ELR (cell line): ENCODE data around the gene CHM.
"Not testable (repeated sequence)": the region's sequence is repeated elsewhere in the genome, so short reads cannot be mapped to it uniquely, and the experiment has no call there.

Experiments
- DNase-seq: peaks from one replicate; pipeline ENCODE4 v3.0.0-alpha.2; 2015; ENCODE audit warnings: low read depth

CHM gene, protein sequence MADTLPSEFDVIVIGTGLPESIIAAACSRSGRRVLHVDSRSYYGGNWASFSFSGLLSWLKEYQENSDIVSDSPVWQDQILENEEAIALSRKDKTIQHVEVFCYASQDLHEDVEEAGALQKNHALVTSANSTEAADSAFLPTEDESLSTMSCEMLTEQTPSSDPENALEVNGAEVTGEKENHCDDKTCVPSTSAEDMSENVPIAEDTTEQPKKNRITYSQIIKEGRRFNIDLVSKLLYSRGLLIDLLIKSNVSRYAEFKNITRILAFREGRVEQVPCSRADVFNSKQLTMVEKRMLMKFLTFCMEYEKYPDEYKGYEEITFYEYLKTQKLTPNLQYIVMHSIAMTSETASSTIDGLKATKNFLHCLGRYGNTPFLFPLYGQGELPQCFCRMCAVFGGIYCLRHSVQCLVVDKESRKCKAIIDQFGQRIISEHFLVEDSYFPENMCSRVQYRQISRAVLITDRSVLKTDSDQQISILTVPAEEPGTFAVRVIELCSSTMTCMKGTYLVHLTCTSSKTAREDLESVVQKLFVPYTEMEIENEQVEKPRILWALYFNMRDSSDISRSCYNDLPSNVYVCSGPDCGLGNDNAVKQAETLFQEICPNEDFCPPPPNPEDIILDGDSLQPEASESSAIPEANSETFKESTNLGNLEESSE

DNA sequence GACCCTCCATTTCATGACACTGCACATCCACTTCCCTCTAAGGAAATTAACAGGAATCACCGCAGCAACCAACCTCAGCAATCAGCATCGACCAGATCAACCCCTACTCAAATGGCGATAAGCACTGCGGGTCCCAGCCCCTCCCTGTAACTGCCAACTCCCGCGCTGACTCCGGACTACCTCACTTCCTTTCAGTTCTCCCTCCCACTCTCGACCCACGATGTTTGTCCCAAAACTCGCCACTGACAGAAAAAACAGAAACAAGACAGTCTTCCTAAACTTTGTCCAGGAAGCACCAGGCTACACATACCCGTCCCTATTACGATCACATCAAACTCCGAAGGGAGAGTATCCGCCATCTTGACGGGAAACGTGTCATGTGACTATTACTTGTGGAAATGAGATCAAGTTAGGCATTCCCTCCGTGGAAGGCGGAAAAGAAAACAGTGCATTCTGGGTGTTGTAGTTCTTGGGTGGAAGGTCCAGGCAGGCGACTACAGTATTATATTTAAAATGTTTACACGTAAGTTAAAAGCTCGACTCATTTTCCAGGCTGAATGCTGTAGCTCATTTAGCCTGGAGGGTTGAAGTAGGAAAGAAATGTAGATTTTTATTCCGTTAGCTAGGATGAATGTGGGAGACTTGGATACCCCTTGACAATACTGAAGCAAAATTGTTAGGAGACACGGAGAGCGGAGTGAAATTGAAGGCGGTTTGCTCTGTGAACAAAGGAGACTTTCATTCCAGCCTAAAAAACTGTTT, at the start of gene CHM:
Gene CHM, minus strand, starts transcription at position 385 of the 762 bp plus-strand sequence. Its CDS starts 26 bp downstream, at position 359.
- DNase-seq = peak; percentile 83

DNA sequence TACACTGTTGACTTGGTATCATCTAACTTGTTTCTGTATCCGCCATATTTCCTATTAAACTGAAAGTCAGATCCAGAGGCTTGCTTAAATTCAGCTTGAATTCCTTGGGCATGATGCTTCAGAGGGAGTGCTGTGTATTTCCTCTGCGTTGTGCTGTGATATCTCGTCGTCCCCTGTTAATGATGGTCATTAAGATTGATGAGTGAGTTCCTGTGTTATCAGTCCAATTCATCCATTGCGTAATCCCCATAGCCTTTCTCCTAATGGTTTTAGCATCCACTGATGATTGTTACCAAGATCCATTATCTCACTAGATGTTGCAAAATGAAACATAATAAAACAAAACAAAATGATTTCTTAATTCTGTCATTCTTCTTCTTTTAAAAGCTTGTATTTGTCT, 31.3 kb upstream of the CHM start:
- DNase-seq = no peak

DNA sequence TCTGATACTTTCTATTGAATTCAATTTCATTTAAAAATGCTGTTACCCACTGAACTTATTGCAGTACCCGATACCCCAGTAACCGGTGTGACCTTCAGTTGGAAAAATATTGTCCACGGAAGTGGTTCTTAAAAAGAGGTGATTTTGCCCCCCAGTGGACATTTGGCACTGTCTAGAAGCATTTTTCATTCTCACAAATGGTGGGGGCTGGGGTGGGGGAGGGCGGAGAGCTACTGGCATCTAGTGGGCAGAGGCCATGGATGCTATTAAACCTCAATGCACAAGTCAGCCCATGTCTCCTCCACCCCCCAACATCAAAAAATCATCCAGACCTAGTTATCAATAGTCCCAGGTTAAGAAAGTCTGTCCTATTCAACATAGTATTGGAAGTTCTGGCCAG, 19.6 kb upstream of the CHM start:
- DNase-seq = peak; percentile 29

DNA sequence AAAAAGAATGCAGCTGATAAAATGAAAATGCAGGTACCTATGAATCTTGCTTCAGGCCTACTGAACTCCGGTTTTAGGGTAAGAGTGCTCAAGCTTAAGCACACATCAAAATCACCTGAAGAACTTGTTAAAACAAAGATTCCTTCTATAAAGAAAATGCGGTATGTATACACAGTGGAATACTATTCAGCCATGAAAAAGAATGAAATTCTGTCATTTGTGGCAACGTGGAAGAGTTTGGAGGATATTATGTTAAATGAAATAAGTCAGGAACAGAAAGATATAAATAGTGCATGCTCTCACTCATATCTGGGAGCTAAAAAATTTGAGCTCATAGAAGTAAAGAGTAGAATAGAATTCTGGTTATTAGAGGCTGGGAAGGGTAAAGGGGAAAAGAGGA, 14.0 kb upstream of the CHM start:
- no peak for DNase-seq

DNA sequence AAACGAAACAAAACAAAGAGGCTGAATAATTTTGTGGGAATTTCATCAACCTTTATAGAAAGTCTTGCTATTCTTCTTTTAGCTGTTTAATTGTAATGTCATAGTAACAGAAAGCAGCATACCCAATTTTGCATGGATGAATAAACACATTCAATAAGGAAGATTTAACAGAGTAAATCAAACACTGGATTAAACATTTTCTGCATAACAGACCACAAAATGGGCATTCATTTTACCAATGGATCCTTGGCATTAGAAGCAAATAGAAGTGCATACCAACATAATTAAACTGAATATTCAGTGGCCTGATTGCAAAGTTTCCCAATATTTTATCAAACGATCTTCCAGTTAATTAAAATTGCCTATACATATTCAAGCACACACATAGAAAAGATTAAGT, 4.4 kb upstream of the CHM start:
- no peak for DNase-seq

DNA sequence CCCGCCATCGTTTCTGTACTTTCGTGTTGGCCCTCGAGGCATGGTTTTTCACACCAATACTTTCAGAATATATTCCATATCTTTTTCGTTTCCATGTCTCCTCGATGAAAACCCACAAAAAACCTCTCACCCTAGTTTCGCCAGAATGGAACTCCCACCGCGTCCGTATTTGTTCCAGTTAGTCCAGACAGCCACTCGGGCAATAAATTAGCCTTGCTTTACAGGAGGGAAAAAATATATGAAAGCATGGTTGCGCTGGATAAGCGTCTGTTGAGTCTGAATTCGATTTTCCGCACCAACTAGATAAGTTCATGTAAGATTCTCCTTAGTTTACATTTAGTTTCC, 550 bp upstream of the CHM start:
- DNase-seq = peak; percentile 2

DNA sequence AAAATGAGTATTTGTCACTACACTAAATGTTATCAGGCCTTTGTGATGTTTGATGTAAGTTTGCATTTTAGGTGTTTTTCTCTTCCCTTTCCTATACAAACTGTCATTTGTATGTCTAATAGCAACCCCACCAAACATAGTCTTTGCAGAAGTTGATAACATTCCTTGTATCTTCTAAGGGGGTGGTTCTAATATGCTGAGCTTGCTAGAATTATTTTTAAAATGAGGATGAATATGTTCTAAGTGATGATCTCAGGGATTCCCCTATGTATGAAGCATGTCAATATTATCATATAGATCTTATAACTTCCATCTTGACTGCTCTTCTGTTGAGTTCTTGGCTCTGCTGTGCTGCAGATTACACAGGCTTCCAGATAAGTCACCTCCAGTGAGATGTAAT, 3.1 kb downstream of the CHM start:
- no peak for DNase-seq

DNA sequence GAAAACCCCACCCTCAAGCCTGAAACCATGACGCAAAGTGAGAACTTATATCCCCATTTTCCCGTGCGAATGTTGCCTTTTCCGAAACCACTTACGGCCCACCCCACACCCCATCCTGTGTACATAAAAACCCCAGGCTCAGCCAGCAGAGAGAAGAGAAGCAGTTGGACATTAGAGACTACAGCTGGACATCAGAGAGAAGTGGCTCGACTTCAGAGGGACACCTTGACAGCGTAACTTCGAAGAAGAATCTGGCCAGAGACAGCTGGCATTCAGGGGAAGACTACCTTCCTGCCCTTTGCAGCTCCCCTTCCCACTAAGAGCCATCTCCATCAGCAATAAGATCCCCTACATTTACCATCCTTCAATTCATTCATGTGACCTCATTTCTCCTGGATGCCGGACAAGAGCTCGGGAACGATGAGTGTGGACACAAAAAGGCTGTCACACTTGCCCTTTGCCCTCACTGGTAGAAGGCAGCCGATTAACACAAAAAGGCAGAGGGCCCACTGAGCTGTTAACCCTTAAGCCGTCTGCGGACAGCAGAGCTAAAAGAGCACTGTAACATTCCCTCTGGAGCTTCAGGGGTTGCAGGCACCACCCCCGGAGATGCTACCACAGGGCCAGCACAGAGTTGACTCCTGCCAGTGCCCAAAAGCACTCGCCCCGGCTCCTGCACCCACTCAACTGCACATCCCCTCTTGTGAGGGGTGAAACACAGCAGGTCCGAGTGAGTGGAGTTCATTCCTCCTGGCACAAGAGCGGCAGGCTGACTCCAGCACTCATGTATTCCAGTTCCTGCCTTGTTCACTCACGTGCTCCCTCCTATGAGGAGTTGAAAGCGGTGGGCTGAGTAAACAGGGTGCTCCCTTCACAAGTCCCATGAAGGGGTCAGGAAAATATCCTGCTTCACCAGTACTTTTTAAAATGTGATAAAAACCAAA, 7.5 kb downstream of the CHM start:
- no peak for DNase-seq

DNA sequence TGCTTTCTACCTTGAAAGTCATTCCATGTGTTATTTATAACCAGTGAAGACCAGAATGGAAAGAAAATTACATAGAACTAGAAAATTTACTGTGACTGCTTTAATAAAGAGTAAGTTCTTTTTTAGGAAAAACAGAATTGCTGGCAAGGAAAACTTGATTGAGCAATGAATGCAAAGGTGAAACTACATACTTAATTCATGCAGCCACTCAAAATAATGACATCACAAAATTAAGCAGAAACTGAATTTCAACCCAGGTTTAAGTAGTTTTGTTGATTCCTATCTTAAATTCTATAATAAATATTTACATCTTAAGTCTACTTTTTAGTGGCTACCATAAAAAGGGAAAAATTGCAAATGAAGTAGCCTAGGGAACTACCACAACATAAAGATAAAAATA, 14.0 kb downstream of the CHM start:
- no peak for DNase-seq

DNA sequence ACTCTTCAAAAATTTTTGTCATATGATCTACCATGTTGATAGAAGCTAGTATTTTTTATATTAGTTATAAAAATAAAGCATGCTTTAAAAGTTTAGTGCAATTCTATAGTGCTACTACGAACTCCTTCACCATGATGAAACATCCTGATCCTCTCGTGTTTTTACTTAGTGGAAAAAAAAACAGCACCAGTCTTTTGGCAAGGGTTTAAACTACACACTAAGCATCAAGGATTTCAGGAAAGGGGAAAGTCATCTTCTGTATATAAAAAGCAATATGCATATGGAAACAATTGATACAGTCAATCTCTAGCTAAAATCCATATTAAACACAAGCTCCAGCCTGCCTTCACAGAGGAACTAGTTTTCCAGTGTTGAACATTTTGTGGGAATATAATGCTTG, 18.7 kb downstream of the CHM start:
- DNase-seq = no peak

DNA sequence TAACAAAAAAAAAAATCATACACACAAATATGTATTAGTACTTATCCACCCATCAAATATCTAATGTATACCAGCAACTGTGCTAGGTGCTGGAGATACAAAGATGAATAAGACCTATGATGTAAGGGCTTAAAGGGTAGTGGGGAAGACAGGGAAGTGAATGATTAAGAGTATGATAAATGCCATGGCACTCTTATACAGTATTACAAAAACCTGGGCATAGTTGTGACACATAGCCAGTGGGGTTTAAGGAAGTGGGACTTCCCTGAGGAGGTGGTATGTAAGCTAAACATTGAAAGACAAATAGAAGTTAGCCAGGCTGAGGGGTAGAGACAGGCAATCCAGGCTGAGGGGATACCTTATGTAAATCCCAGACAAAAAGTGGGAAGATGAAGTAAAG, 23.5 kb downstream of the CHM start:
- DNase-seq = peak; percentile 31

DNA sequence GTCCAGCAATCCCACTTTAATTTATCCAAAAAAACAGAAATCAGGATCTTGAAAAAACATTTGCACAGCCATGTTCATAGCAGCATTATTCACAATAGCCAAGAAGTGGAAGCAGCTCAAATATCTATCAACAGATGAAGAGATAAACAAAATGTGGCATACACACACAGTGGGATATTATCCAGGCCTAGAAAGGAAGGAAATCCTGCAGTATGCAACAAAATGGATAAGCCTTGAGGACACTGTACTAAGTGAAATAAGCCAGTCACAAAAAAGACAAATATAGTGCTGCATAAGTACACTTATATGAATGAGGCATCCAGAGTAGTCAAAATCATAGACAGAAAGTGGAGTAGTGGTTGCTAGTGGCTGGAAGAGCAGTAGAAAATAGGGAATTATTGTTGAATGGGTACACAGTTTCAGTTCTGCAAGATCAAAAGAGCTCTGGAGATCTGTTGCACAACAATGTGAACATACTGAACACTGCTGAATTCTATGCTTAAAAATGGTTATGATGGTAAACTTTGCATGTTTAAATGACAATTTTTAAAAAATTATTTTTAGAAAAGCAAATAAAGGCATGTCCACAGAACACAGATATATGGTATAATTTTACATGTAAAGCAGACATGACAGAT, 25.6 kb downstream of the CHM start:
- no peak for DNase-seq

DNA sequence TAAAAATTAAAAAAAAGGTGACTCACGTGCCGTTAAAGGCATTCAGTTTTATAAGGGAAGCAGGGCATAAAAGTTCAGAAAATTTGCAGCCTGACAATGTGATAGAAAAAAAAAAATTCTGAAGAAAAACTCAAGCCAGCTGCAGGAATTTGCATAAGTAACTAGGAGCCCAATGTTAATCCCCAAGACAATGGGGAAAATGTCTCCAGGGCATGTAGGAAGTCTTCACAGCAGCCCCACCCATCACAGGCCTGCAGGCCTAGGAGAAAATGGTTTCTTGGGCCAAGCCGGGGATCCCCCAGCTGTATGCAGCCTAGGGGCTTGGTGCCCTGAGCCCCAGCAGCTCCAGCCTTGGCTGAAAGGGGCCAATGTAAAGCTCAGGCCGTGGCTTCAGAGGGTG, 31.2 kb downstream of the CHM start:
- no peak for DNase-seq

DNA sequence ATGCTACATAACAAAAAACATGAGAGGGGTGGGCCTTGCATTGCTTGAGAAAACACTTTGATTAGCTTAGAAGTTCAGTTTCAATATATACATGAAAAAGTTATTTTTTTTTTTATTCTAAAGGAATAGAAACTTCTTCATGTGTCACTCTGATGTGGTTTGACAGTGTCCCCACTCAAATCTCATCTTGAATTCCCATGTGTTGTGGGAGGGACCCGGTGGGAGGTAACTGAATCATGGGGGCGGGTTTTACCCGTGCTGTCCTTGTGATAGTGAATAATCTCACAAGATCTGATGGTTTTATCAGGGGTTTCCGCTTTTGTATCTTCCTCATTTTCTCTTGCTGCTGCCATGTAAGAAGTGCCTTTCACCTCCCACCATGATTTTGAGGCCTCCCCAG, 32.4 kb downstream of the CHM start:
- not testable (repeated sequence) for DNase-seq

DNA sequence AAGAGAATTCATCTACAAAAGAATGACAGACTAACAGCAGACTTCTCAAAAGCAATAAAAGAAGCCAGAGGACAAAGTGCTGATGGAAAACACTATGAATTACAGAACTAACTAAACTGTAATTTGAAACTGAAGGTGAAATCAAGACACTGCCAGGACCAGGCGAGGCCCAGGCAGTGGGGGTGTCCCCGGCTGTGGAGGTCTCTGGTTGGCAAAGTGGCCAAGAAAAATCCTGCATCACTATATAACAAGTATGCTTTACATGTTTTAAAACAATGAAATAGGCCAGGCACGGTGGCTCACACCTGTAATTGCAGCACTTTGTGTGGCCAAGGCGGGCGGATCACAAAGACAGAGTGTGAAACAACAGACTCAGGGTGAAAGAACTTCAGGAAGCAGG, 32.9 kb downstream of the CHM start:
- no peak for DNase-seq

DNA sequence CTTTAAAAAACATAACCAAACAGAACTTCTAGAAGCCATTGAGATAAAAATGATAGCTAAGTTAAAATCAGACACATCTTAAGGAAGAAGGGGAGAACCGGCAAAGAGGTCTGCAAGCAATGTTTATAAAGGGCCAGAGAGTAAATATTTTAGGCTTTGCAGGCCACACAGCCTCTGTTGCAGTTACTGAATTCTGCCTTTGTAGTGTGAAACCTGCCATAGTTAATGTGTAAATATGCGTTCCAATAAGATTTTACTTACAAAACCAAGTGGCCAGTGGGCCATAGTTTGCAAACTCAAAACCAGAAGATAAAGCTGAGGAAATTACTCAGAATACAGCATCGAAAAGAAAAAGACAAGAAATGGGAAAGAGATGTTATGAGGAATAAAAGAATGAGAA, 33.6 kb downstream of the CHM start:
- DNase-seq = no peak

DNA sequence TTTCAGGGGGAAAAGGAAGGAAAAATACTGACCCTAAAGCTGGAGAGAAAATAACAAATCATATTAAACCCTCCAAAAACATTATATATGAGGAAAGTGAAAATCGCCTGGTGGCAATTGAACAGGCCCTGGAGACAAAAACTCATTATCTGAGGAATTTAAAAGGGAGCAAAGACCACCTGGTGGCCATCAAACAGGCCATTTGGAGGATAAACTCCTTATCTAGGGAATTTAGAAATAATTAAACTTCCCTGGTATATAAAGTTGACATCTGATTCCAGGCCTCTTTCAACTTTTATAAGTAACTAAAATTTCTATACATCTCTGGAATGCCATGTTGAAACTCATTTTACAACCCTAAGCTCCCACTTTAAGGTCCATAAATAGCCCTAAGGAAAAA, 35.2 kb downstream of the CHM start:
- no peak for DNase-seq

DNA sequence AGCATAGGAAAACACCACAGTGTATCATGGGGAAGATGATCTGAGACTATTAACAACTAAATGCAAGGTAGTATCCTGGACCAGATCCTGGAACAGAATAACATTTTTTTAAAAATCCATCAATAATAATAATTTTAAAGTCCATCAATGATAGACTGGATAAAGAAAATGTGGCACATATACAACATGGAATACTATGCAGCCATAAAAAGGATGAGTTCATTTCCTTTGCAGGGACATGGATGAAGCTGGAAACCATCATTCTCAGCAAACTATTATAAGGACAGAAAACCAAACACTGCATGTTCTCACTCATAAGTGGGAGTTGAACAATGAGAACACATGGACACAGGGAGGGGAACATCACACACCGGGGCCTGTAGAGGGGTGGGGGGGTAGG, 37.6 kb downstream of the CHM start:
- not testable (repeated sequence) for DNase-seq

DNA sequence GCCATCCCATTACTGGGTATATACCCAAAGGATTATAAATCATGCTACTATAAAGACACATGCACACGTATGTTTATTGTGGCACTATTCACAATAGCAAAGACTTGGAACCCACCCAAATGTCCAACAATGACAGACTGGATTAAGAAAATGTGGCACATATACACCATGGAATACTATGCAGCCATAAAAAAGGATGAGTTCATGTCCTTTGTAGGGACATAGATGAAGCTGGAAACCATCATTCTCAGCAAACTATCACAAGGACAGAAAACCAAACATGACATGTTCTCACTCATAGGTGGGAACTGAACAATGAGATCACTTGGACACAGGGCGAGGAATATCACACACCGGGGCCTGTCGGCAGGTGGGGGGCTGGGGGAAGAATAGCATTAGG, 39.5 kb downstream of the CHM start:
- not testable (repeated sequence) for DNase-seq

DNA sequence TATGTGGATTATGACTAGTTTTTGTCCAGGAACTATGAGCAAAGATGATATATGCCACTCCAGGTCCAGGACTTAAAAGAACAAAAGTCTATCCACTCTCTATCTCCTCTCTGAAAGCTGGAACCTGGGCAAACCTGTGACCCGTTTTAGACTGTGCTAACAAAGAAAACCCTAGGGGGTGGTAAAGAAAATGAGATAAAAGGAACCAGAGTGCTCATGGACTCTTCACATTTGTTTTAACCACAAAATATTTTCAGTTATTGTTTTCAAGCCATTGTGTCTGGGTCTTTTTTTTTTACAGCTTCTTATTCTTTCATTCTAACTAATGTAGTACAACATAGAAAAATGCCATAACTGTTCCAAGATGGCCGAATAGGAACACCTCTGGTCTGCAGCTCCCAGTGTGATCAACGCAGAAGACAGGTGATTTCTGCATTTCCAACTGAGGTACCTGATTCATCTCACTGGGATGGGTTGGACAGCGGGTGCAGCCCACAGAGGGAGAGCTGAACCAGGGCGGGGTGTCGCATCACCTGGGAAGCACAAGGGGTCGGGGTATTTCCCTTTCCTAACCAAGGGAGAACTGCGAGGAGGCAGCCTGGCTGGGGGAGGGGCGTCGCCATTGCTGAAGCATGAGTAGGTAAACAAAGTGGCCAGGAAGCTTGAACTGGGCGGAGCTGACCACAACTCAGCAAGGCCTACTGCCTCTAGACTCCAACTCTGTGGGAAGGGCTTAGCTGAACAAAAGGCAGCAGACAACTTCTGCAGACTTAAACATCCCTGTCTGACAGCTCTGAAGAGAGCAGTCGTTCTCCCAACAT, 45.1 kb downstream of the CHM start:
- peak; percentile 62 for DNase-seq

DNA sequence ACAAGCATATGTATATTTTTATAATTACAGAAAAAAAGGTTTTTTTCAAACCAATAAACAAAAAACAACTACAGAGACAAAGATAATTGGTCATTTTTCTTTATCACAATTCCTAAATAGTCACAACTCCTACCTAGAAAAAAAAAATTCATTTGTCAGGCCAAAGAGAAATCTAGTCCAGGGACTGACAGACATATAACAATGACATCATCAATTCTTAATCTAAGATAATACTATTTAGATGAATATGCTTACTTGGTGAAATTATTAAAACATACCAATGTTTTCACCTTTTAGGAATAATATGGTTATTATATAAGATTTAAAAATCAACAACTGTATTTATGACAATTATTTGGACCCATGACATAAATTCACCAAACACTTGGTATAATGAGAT, 48.4 kb downstream of the CHM start:
- no peak for DNase-seq
